GM19351 (cell line): ENCODE data around the gene GPC1.
A peak's percentile ranks its signal among the peaks of the same experiment; 100 is the strongest.

ENCODE experiments used
- ATAC-seq: cut with Tn5 transposase; IDR thresholded peaks from one replicate; pipeline ENCODE4 v1.9.1; 2021; ENCODE audit warnings: mild to moderate bottlenecking, moderate library complexity; ENCODE audit not compliant: unreplicated experiment

GPC1 gene

GRCh38 chr2:240429341-240429871 lies 6.1 kb upstream of the GPC1 start:
- no peak for ATAC-seq

DNA sequence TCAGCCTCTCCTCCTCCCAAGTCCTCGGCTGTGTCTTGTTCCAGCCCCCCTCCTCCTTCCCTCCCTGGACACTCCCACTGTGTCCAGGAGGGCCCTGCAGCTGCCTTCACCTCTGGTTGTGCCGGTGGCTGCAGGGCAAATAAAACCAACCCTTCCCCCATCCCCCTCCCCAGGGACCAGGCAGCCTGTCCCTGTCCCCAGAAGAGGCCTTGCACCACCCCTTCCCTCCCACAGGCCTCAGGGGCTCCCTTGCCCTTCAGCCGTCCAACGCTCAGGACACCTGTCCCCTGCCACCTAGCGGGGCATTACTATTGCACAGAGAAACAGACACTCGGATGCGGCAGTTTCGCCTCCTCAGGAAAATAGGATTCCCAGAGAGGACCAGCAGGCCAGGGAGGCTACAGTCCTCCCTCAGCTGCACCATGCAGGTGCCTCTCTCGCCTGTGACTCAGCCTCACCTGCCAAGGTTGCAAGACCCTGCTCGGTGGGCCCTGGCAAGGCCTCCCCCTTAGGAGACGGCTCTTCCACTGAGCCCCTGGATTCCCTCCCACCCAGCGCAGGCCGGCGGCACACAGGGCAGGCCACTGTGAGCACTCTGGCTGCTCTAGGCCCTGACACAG lies 5.5 kb upstream of the GPC1 start:
- ATAC-seq, result no peak

DNA sequence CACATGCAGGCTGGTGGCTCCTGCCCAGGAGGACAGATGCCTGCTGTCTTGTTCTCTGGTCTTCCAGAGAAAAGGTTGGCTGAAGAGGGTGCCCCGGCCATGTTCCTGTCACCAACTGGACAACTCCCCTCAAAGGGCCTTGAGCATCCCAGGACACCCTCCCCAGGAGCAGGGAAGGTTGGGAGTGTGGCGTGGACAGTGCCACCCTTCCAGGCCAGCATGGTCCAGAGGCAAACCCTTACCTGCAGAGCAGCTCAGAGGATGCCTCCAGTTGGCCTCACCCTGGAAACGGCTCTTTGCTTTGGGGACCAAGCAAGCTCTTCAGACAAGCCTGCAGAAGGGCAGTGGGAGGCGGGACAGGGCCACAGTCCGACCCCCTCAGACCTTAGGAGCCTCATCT lies 4.9 kb upstream of the GPC1 start:
- no peak for ATAC-seq

GRCh38 chr2:240431271-240431660 lies 4.2 kb upstream of the GPC1 start:
- ATAC-seq, result no peak

- no peak for ATAC-seq
These were observed 3.6 kb upstream of the GPC1 start for GRCh38 chr2:240431661-240432424.

DNA sequence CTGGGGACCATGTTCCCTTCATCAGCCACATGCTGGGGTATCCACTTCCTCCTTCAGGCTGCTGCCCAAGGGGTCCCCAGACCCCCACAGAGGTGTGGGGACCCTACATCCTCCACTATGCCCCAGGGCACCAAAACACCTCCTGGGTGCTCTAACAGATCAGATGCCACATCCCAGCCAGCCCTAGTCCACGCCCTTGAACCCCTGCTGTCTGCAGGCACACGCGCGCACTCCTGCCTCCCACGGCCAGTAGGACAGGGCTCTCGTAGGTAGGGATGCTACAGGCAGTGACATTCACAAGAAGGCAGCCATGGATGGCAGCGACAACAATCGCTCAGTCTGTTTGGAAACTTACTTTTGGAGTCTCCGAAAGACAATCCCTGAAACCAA lies 3.0 kb upstream of the GPC1 start:
- no peak for ATAC-seq

- ATAC-seq, result no peak
These were observed 2.4 kb upstream of the GPC1 start for GRCh38 chr2:240432820-240433801.

GRCh38 chr2:240433973-240434727 lies 1.3 kb upstream of the GPC1 start:
- ATAC-seq, result no peak

GRCh38 chr2:240434728-240435456 lies 571 bp upstream of the GPC1 start:
- peak; percentile 62 for ATAC-seq

GRCh38 chr2:240435948-240436682 lies 652 bp downstream of the GPC1 start:
- peak; percentile 15 for ATAC-seq

DNA sequence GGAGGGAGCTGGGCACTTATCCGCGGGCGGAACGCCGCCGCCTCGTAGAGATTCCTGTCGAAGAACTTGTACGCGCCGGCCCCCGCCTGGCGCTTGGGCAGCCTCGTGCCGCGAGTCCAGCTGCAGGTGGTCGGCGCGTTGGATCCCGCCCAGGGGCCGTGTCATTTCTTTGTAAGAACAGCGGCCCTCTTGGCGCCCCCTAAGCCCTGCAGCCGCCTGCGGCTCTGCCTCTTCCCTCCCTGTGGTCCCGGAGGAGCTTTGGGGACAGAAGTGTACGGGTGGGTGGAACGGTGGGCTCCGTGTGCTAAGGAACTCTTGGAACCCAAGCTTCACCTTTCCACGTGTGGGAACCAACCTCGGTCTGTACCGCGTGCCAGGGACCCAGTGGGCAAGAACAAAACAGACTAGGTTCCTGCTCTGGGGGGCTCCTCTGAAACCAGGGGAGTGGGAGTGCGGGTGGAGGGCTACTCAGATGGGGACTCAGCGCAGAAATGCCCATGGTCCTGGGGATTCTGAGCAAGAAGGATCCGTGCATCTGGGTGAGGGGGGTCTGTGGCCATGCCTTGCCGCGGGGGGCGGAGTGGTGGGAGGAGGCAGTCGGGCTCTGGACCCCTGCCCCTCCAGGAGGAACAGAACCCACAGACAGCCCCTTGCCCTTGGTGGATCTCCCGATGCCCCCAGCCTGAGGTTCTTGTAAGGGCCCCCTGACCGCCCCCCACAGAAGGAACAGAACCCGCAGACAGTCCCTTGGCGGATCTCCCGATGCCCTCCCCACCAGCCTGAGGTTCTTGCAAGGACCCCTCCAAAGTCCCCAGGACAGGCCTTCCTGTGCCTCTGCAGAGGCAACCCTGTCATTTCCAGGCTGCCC lies 1.5 kb downstream of the GPC1 start:
- no peak for ATAC-seq

GRCh38 chr2:240437551-240437860 lies 2.0 kb downstream of the GPC1 start:
- no peak for ATAC-seq

DNA sequence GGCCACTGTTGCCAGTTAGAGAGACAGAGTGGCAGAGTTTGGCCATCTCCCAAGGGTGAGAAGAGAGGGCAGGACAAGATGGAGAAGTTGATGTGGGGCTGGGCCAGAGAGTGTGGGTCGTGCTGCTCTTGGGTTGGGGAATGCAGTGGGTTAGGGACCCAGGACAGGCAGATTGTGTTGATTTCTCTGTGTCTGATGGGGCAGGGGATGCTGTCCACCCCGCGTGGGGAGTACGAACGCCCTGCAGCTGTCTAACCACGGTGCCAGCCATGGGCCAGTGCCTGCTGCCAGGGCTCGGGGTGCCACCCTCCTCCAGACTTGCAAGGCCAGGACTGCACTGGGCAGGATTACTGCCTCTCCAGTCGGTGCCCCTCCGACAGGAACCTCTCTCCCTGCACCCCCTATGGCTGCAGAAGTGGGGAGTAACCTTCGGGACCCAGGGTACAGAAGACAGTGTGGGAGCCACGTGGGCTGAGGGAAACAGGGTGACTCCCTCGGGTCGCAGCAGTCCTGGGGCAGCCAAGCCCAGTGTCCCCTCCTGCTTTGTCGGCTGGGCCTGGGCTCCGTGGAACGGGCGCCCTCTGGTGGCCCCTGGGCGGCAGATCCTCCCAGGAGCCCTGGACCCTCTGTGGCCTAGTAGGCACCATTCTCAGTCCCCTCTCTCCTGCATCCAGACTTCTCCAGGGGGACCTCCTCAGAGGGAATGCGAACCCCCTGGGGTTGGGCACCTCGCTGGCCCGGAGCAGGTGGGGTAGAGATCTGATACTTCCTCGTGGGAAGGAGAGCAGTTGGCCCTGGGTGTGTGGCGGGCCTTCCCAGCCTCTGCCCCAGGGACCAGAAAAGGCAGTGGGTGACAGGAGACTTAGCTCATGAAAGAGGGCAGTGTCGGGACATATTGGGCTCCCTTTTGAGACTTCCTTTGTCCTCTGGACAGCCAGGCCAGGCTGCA lies 2.7 kb downstream of the GPC1 start:
- no peak for ATAC-seq

GRCh38 chr2:240438810-240439697 lies 3.6 kb downstream of the GPC1 start:
- ATAC-seq, result no peak

GRCh38 chr2:240439698-240440151 lies 4.3 kb downstream of the GPC1 start:
- no peak for ATAC-seq

GRCh38 chr2:240440251-240440650 lies 4.8 kb downstream of the GPC1 start:
- ATAC-seq, result no peak
